ENCODE data around the gene TSTD2. TPM values are rescaled to one million over a fixed set of nuclear protein-coding genes. Genes with fewer than 3 reads are reported as not detected.
"Not testable (repeated sequence)": the region's sequence is repeated elsewhere in the genome, so short reads cannot be mapped to it uniquely, and the experiment has no call there.

TSTD2 gene
- total RNA-seq, 1 experiment from 2014 or later, result 10.0 TPM

DNA sequence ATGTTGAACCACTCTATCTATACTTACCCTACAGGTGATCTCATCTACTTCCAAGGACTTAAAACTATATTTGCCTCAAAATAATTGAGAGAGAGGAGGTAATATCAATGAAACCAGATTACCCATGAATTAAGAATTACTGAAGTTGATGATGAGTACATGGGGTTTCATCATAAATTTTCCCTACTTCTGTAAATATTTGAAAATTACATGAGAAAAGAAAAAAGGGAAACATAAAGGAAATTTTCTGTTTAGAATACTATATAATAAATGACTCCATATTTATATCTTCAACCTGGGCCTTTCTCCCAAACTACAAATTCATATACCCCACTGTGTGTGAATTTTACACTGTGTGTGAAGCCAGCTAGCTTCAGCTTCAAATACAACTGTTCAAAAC, 2.6 kb downstream of the TSTD2 start:
- DNase-seq (ENCODE audit: low spot score), result no peak

DNA sequence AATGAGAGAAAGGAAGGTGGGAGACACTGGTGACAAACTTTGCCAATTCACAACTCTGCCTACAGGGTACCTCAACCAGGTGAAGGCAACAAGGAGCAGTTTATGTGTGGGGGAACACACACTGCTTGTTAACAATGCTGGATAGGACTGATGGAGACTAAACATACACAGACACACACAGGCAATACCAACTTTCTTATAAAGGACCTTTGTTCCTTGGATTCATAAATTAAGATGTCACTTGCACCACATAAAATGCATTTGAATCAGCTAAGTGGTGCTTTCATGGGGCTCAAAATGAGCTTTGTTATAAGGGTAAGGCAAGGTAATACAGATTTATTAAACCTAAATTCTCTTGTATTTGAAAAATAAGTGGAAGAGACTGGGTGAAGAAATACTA, 4.0 kb downstream of the TSTD2 start:
- no peak for DNase-seq (ENCODE audit: low spot score)

DNA sequence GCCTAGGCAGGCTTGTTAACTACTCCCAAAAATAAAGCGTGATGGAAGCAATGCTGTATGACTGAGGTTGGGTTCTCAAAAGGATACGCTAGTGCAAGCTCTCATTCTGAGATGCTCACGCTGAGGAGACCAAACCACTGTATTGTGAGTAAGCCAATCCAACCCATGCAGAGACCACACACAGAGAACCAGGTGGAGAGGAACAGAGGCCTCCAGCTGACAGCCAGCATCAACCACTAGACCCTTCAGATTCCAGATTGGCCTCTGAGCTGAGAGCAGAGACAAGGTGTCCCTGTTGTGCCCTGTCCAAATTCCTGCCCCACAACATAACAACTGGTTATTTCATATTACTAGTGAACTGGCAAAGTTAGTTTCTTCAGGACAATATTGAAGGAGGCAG, 4.5 kb downstream of the TSTD2 start:
- DNase-seq (ENCODE audit: low spot score), result no peak

- no peak for DNase-seq (ENCODE audit: low spot score)
Measured at GRCh38 chr9:97627624-97628023, 5.5 kb downstream of the TSTD2 start.

DNA sequence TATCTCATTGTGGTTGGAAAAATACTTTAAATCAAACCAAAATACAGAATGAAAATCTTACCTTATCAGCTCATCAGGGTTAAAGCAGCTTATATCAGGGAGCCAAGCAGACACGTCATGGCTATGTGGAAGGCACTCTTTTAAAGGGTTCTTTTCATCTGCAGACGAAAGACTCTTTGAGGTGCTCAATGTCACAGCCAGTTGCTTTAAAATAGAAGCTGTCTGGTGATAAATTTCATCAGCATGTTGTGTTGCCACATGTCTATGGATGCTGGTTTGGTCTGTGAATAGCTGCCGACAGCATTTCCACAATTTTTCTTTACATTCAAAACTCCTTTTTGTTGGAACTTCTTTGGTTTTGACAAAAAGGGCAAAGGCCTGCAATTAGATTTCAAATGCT, 7.5 kb downstream of the TSTD2 start:
- no peak for DNase-seq (ENCODE audit: low spot score)

DNA sequence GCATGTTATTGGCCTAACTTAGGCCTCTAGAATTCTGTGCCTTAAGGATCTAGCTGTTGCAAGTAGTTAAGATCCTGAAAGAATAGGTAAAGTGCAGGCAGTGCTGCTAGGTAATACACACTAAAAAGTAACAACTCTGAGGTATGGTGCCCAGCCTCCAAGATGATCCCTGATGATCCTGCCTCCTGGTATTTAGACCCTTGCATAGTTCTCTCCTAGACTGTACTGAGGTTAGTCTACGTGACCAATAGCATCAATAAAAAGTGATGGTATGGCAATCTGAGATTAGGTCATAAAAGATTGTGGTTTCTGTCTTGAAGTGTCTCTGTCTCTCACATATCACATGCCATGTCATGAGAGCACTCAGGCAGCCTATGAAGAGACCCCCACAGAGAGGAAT, 9.2 kb downstream of the TSTD2 start:
- no peak for DNase-seq (ENCODE audit: low spot score)

DNA sequence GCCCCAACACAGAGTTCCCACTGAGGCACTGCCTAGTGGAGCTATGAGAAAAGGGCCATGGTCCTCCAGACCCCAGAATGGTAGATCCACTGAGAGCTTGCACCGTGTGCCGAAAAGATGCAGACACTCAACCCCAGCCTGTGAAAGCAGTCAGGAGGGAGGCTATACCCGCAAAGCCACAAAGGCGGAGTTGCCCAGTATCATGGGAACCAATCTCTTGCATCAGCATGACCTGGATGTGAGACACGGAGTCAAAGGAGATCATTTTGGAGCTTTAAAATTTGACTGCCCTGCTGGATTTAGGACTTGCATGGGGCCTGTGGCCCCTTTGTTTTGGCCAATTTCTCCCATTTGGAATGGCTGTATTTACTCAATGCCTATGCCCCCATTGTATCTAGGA, 10.7 kb downstream of the TSTD2 start:
- not testable (repeated sequence) for DNase-seq (ENCODE audit: low spot score)

DNA sequence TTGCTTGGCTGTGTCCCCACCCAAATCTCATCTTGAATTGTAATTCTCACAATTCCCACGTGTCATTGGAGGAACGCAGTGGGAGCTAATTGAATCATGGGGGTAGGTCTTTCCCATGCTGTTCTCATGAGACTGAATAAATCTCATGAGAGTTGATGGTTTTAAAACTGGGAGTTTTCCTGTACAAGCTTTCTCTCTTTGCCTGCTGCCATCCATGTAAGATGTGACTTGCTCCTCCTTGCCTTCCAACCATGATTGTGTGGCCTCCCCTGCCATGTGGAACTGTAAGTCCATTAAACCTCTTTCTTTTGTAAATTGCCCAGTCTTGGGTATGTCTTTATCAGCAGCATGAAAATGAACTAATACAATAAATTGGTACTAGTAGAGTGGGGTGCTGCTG, 13.1 kb downstream of the TSTD2 start:
- not testable (repeated sequence) for DNase-seq (ENCODE audit: low spot score)

DNA sequence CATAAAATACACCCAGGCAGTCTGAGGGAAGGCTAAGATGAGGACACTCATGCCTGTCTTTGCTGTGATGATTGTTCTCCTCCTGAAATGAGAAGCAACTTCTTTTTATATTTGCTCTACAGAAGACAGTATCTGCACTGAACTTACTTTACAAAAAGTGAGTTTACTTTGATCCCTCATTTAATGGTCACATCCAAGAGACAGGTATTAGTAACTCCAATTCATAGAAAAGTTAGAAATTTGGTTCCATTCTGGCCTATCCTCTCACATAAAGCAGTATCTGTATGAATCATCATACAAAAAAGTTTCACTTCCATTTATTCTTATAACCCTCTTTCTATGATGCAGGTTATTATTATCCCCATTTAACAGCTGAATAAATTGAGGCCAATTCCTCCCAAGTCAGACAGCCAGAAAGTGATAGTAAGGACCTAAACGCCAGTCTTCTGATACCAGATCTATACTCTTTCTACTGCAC, 15.2 kb downstream of the TSTD2 start:
- DNase-seq (ENCODE audit: low spot score), result no peak

DNA sequence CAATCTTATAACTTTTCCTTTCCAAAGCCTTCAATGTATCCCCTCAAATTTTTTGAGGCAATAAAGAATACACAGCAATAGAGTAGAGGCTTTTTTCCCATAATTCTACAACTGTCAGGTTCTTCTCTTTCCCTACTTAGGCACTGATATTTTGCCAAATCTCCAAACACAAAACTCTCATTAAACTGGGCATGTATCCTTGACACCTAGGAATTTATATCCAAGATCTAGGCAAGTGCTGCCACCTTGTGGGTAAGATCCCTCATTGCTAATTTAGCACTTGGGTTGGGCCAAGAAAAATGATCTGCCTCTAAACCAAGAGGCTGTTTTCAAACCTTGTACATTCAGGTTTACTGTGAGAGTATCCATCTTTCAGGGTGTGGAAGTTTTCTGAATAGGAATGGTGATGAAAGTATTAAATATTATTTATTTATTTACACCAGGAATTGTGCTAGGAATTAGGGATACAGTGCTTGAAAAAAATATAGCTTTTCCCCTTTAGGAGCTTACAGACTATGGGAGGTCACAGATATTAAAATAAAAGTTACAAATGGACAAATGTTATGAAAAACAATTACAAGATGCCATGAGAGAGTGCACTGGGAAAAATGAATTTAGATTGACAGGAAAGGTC, 17.6 kb downstream of the TSTD2 start:
- DNase-seq (ENCODE audit: low spot score), result peak; percentile 78

DNA sequence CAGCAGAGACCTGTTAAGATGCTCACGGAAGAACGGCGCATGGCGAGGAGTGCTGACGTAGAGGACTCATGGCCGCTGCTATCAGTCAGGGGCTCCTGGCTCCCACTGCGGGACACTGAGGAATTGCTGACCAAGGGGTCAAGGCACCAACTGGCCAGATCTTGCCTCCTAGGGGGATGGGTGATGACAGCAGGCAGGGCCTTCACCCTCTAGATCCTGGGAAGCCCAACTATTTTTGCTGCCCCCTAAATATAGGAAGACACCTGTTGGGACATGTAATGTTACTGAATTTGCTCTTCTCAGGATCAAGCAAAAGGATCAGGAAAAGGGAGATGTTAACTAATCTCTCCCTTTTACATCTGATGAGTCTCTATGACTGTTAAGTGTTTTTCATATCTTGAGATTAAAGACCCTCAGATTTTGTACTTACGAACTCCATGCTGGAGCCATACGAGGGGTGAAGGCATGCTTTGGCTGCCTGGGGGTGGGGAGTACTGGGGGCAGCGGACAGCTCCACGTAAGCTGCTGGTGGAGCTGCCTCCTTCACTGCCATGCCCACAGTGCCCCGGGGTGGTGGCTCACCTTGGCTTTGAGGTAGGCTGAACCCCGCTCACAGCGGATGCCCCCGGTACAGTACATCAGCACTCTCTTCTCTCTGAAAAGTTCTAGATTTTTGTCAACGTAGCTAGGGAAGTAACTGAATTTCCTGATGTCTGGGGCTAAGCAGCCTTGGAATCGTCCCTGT, 28.1 kb downstream of the TSTD2 start:
- no peak for DNase-seq (ENCODE audit: low spot score)

GRCh38 chr9:97602430-97602829, 30.7 kb downstream of the TSTD2 start:
- DNase-seq (ENCODE audit: low spot score), result no peak

GRCh38 chr9:97601228-97601898, 31.8 kb downstream of the TSTD2 start:
- DNase-seq (ENCODE audit: low spot score), result no peak

GRCh38 chr9:97600531-97601227, 32.5 kb downstream of the TSTD2 start:
- DNase-seq (ENCODE audit: low spot score), result no peak

DNA sequence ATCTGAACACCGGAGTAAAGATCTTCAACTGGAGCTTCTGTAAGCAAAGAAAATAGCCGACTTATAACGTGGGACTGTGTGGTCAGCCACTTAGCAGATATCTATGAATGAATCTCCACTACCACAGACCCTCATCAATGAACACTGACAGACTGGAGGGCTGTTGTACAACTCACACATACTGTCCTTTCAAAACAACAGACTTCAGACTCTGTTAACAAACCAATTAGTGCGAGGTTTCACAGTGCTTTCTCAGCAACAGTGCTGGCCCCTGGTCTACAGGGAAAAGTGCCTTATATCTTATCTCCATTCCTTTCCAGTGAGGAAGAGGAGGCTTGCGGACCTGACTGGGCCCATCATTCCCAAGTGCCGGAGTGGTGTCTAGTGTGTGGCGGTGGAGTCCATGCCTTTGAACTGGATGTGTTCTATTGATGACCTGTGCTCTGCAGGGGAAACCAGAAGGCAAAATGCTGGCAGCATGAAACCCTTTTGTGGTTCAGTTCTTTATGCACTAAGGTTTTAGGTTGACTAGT, 33.8 kb downstream of the TSTD2 start:
- DNase-seq (ENCODE audit: low spot score), result no peak

- DNase-seq (ENCODE audit: low spot score), result peak; percentile 83
Measured at GRCh38 chr9:97598461-97599288, 34.5 kb downstream of the TSTD2 start.

DNA sequence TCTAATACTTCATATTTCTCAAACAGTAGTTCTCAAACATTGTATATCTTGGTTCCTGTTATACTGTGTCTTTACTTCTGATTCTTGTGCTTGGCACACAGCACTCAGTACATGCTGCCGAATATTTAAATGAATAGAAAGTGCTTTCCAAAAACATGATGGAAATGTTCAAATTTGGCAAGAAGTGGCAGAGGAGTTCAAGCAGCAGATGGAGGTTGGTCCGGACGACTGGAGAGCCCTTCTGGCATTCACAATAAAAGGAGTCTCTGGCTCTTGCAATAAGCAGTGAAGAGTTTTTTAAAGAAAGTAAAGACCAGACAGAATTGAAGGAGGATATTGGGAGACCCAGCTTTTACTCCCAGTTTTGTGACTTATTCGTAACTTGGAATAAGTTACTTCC, 36.3 kb downstream of the TSTD2 start:
- DNase-seq (ENCODE audit: low spot score), result no peak

GRCh38 chr9:97594381-97594921, 38.7 kb downstream of the TSTD2 start:
- DNase-seq (ENCODE audit: low spot score), result no peak

DNA sequence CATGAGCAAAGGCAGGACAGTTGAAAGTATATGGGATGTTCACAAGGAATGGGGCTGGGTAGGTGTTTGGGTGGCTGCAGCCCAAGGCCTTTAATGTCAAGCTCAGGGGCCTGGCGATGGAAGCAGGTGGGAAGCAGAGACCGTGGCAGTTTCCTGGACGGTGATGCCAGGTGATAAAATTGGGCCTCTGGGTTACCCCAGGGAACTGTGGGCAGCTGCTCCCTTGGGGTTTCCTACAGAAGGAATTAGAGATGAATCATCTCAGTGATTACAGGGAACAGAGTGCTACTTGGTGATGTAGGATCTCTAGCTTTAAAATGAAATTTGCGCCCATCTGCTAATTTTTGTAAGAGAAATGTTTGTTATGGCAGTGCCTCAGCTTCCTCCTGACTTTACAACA, 39.2 kb downstream of the TSTD2 start:
- no peak for DNase-seq (ENCODE audit: low spot score)

DNA sequence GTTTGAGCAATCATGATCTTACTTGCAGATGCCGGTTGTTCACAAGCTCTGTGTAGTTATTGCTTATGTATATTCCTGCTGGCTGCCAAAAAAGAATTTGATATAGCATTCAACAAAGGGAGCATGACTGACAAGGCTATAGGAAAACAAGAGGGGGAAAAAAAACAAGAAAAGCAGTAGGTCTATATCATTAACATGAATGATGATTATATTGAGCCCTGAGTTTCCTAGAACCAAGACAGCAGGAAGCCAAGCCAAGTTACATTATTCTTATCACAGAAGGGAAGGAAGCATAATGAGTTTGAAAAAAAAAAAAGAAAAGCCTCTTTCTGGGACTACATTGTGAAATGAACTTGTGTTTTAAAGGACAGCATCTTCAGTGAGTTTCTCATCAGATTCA, 41.0 kb downstream of the TSTD2 start:
- no peak for DNase-seq (ENCODE audit: low spot score)

DNA sequence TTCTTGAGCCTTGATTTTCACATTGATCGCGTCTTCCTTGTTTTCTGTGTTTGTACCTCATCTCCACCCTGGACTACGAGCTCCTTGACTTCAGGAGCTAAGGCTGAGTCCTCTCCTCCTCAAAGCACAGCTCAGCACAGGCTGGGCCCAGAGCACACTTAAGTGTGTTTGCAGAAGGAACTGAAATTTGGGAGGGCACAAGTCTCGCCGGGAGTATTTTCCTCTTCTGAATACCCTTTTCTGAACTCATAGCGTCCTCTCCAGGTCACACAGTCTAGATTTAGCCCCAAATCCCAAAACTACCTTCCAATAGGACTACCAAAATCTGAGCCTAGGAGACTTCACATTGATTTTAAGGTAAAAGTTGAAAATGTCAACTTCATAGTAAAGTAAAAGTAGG, 41.6 kb downstream of the TSTD2 start:
- DNase-seq (ENCODE audit: low spot score), result no peak
